GM19351 (cell line): Measurements from ENCODE around the gene DENND1C.

ENCODE experiments used
- ATAC-seq: cut with Tn5 transposase; IDR thresholded peaks from one replicate; pipeline ENCODE4 v1.9.1; 2021; ENCODE audit warnings: mild to moderate bottlenecking, moderate library complexity; ENCODE audit not compliant: unreplicated experiment

The DENND1C gene

DNA sequence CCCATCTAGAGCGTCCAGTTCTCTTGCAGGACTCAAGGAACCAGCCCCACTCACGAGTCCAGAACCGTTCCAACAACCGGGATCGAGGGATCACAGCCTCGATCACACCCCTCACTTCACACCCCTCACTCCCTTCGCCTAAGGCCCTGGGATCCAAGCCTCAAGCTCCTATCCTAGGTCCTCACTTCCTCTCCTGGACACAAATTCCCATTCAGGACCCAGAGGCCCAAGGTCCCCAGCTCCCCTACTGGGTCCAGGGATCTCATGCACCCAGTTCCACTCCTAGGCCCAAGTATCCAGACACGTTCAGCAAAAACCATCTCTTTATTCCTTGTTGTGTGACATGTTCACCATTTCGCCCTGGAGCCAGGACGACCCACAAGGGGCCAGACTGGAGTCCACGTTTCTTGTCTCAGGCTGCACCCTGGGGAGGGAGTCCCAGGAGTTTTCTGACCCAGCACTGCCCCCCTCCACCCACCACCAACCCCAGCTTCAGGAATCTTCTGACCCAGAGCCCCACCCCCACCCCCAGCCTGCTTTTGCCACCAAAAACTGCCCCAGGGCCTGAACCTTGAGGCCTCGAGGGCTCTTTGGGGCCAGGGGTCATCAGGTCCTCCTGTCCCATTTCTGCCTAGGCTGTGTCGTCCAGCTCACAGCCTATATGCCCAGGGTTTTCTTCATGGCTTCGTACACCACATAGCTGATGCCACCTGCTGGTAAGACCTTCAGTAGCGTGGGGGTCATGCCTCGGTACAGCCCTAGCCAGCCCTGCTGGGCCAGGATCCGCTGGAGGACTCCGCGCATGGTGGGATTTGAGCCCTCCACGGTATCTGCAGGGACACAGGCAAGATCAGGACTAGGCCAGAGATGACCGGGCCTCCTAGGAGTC is 55.6 kb downstream of the DENND1C start:
- ATAC-seq = no peak

DNA sequence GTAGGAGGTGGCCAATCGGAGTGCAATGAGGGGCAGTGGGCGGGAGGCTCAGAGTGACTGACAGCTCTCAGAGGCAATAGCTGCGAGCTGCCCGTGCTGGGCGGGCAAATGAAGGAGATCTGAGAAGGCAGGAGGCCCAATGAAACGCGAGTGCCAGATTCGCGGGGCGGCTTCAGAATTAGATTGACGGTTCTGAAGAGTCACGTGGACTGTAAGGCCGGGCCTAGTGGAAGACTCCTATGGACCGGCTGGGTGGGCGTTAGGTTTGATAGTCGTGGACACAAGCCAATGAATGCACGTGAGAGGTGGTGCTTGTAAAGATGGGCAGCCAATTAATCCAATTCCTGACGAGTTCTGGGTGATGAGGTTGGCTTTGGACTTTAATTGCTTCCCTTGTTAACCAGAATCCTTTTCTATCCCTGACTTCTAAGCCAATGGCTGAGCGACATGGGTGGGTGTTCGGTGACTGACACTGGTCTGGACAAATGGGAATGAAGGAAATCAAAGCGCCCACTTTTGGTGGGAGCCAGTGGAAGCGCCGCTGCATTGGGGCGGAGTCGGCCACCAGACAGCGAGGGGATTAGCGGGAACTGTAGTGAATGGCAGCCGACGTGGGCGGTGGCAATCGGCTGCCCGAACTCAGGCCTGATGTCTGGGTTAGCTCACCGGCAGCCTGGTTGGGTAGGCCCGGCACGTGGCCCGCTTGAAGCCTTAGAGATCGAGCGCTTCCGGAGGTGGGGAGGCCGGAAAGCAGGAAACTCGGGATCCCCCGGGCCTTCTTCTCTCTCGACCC is 56.5 kb downstream of the DENND1C start:
- ATAC-seq = peak; percentile 85

DNA sequence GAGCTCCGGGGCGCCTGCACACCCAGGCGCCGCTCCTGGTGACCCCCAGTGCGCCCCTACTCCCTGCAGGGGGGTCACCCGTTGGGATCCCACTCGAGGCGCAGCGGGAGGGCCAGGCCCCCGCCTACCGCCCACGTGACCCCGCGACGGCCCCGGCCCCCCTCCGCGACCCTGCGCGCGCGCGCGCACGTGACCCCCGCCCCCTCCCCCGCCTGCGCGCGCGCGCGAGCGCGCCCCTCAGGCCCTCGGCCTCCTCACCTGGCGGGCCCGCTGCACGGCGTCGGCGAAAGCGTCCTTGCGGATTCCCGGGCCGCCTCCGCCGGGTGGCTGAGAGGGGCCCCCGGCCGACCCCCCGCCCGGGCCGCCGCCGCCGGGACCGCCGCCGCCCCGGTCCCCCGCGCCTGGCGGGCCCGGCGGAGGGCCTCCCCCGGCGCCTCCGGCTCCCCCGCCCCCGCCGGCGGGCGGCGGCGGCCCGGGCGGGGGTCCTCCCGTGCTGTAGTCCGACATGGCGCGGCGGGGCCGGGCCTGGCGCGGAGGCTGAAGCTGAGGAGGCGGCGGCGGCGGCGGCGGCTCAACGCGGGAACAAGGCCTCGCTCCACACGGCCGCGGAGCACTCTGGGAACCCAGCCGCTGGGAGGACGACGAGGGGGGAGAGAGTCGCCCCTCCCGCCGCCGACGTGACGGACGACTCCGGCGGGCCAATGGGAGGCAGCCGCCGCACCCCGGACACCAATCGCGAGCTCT is 57.2 kb downstream of the DENND1C start, which contains the start of gene KHSRP:
Gene KHSRP, minus strand, starts transcription at position 617 of the 744 bp plus-strand sequence. Its CDS starts 110 bp downstream, at position 507.
- ATAC-seq = no peak

DNA sequence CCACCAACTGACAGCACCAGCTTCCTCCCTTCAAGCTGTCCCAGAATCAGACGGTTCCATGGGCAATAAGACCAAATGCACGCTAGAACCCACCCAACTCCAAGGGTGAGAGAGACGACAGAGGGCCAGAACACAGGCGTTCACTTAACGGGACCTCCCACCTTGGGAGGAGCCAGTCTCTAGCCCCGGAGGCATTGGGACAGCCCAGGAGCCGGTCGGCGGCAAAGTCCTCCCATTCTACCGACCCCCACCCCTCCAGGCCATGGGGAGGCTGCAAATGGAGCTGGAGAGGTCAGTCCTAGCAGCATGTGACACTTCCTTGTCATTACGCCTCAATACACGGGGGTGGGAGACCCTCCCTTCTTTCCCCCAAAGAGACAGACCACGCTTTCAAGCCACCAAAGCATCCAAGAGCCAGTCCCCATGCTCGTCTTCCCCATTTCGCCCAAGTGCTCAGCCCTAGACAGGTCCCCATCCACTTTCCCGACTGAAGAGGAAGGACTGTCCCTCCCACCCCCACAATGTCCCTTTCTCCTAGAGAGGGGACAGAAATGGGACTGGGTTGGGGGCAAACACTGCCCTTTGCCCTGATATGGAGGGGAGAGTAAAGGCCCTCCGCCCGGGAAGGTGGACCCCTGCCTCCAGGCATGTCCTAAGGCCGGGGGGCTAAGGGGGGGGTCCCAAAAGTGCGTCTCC is 57.9 kb downstream of the DENND1C start:
- no peak for ATAC-seq

DNA sequence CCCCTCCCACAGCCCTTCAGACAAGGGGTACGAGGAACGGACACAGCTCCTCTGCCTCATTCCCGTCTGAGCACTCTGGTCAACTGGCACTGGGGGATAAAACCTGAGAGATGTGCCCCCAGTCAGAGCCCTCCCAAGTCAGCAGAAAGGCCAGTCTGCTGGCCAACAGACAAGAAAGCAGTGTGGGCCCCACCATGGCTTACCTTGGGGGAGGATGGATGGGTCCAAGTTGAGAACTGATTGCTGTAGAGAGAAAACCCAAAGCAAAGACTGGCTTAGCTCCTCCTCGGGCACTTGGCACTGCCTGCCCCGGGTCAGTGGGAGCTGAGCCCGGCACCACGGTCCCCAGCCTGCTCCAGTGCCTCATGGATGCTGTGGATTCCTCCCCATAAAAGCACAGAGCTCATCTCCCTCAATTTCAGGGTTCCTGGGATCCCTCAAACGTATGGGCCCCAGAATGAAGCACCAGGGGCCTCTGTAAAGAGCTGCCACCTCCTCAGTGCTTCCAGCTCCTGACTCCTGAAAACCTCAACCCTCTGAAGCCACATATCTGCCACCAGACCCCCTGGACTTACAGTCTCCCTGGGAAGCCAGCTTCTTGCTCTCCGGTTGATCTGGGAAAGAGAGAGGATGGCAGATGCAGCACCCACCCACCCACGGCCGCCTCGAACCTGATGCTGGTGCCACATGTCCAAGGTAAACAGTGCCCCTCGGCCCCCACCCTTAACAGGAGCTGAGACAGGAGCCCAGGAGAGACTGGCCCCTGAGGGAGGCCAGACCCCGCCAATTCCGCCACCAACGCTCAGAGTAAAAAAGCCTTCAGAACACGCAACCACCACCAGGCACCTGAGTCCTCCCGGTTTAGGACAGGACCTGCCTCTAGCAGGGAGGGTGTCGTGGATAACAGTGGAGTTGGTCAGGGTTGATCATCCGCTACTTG is 60.2 kb downstream of the DENND1C start:
- no peak for ATAC-seq

DNA sequence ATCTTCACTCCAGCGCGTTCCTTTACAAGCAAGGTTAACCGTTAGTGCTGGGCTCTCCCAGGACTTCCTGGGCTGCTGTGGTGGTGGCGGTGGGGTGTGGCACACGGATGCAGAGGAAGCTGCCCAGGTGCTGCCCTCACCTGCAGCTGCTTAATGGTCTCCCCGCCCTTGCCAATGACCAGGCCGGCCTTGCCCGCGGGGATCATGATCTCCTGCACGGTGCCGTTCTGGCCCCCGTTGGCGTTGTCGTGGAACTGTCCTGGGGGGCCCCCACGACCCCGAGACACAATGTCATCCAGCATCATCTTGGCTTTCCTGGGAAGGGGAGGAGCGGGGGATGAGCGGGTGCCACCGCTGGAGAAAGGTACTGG is 63.0 kb downstream of the DENND1C start:
- no peak for ATAC-seq

DNA sequence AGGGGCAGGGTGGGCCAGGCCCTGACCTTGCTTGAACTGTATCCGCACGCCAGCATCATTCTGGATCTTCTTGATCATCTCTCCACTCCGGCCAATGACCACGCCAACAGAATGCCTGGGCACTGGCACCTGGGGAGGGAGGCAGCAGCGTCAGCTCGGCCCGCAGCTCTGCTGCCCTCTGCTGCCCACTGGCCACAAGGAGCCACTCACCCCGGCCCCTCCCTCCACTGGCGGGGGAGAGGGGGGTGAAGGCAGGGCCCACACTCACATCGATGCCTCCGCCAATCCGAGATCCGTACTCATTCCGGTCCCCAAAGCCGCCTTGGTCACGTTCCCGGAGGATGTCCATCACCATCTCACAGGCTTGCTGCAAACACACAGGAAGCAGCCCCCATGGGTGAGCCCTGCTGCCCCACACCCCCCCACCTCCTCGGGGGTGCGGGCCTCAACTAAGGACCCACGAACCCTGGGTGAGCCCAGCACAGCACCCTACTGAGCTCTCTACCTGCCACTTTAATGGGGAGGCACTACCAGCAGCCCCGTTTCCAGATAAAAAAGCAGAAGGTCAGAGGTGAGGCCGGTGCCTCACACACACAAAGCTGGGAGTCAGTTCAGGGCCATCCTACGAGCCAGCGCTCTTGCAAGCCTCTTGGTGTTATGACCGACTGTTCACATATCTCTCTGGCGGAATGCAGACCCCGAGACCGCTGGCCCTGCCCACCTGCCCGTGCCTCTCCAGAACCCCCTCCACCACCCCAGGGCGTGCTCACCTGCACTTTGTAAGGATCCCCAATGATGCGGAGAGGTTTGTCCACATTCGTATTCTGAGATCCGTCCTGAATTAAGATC is 63.6 kb downstream of the DENND1C start:
- ATAC-seq = no peak
